Skeletal muscle satellite cell (primary cell): Measurements from ENCODE around the gene DSEL.

Experiments
- H3K27me3 ChIP-seq: 2 replicates; pipeline ENCODE4 v1.7.0; 2013; ENCODE audit warnings: low read length; ENCODE audit not compliant: control insufficient read depth, insufficient read depth
- H3K36me3 ChIP-seq: 2 replicates; pipeline ENCODE4 v1.7.0; 2013; ENCODE audit warnings: mild to moderate bottlenecking, control low read depth, low read length; ENCODE audit not compliant: insufficient read depth
- H3K4me1 ChIP-seq: 2 replicates; pipeline ENCODE4 v1.7.0; 2013; ENCODE audit warnings: low read length; ENCODE audit not compliant: control insufficient read depth, insufficient read depth
- H3K4me2 ChIP-seq: 2 replicates; pipeline ENCODE4 v1.7.0; 2013; ENCODE audit warnings: mild to moderate bottlenecking, low read length
- H3K4me3 ChIP-seq: 2 replicates; pipeline ENCODE4 v1.7.0; 2013; ENCODE audit warnings: low read length
- H3K9ac ChIP-seq: 2 replicates; pipeline ENCODE4 v1.7.0; 2013; ENCODE audit warnings: mild to moderate bottlenecking, low read depth, low read length, moderate library complexity
- H3K9me3 ChIP-seq: replicated peaks from 2 replicates; pipeline ENCODE4 v1.7.0; 2013; ENCODE audit warnings: mild to moderate bottlenecking, control low read depth, low read length

Gene DSEL

DNA sequence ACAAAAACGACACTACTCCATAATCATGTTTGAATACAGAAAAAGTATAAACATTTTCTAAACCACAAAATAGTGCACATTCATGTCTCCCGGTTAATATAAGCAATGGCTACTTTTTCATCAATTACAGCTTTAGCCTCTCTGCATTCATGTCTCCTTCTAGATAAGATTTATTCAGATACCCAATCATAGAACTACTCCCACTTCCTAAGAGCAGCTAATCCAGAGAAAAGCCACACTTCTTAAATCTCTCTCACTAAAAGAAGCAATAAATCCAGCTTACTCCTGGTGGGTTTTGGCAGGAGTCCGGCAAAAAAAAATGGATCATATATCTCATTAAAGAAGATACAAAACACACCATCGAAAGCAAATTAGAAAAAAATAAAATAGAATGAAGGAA, 20.1 kb downstream of the DSEL start:
- no peaks in the 10 kb centered on the region for H3K9me3 ChIP-seq
- peaks cover 9% of the 10 kb centered on the region for H3K4me1 ChIP-seq
- no peak overlapping the region for H3K4me3 ChIP-seq
- H3K9ac ChIP-seq: no peak overlapping the region
- H3K36me3 ChIP-seq: no peaks in the 10 kb centered on the region
- no peak overlapping the region for H3K4me2 ChIP-seq
- H3K27me3 ChIP-seq: no peaks in the 10 kb centered on the region

DNA sequence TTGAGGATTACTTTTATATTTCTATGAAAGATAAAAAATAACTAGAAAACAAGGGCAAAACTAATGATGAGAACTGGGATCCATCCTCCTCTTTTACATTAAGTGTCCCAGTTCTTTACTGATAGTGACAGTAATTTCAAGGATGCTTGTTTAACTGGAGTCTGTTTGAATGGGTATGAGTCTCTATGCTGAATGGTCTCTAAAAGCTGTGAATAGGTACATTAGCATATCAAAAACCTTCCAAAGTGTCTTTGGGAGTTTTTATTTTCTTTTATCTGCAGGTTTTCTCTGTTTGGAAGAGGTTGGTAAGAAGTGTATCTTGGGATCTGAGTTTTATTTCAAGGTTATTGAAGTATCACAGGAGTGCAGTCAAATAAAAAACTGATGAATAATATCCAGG, 30.0 kb downstream of the DSEL start:
- Histone ChIP-seq H3K36me3 (no peaks in the 10 kb centered on the region), H3K4me3 (no peak overlapping the region), H3K4me2 (no peak overlapping the region), H3K27me3 (no peaks in the 10 kb centered on the region), H3K9me3 (no peaks in the 10 kb centered on the region), H3K9ac (no peak overlapping the region), H3K4me1 (peaks cover 14% of the 10 kb centered on the region)

- Histone ChIP-seq H3K9ac (no peak overlapping the region), H3K9me3 (no peaks in the 10 kb centered on the region), H3K4me2 (no peak overlapping the region), H3K4me3 (no peak overlapping the region), H3K27me3 (no peaks in the 10 kb centered on the region), H3K36me3 (no peaks in the 10 kb centered on the region), H3K4me1 (peaks cover 14% of the 10 kb centered on the region)
Observed at GRCh38 chr18:67485655-67486054, 30.9 kb downstream of the DSEL start.

DNA sequence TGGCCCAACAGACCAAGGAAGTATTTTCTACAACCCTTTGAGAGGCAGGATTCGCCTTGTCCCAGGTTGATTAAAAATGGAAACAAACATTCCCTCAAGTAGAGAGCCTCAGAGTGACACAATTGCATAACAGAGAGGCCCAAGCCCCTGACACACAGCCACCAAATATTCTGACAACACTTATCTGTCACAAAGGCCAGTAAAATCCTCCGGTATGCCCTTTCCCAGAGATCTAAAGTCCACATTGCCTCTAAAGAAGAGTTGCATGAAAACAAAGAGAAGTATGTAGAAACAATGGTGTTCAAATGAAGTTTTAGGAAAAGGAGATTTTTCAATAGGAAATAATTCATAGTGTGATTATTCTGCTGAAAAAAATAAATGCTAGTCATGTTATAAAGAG, 32.1 kb downstream of the DSEL start:
- no peaks in the 10 kb centered on the region for H3K9me3 ChIP-seq

DNA sequence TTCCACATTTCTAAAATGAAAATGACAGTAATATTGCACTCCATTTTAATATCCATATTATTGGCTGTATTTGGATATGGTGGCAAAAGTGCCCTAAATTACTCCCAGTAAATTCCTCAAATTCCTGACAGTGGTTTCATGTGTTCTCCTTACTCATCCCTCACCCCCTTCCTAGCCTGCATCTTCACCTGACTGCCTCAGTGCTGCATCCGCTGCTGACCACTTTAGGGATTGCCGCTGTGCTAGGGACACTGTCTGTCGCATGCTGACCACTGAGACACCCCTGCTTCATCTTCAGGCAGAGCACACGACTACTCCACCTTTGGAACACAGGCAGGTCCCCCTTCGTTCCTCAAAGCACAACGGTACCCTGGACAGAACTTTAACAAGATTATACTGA, 32.6 kb downstream of the DSEL start:
- Histone ChIP-seq H3K4me2 (no peak overlapping the region), H3K27me3 (no peaks in the 10 kb centered on the region), H3K9ac (no peak overlapping the region), H3K4me3 (no peak overlapping the region), H3K9me3 (no peaks in the 10 kb centered on the region), H3K36me3 (no peaks in the 10 kb centered on the region), H3K4me1 (peaks cover 14% of the 10 kb centered on the region)

More for the DNA sequence above, 32.1 kb downstream of the DSEL start:
- Histone ChIP-seq H3K4me3 (no peak overlapping the region), H3K4me1 (peaks cover 14% of the 10 kb centered on the region), H3K4me2 (no peak overlapping the region), H3K36me3 (no peaks in the 10 kb centered on the region), H3K9ac (no peak overlapping the region), H3K27me3 (no peaks in the 10 kb centered on the region)

- Histone ChIP-seq H3K4me3 (no peak overlapping the region), H3K4me1 (peaks cover 14% of the 10 kb centered on the region), H3K27me3 (no peaks in the 10 kb centered on the region), H3K9ac (peak overlapping the region; percentile 13), H3K4me2 (peak overlapping the region; percentile 1), H3K9me3 (no peaks in the 10 kb centered on the region), H3K36me3 (no peaks in the 10 kb centered on the region)
Observed at GRCh38 chr18:67483237-67483636, 33.3 kb downstream of the DSEL start.

DNA sequence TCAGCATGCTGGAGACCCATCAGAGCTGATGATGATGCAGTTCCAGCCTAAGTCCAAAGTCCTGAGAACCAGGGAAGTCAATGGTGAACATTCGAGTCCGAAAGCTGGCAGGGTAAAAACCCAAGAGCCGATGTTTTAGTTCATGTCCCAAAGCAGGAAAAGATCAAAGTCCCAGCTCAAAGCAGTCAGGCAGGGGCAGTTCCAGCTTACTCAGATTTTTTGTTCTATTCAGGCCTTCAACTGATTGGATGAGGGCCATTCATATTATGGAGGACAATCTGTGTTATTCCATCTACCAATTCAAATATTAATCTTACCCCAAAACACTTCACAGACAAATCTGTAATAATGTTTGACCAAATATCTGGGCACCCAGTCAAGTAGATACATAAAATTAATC, 38.3 kb downstream of the DSEL start:
- H3K9me3 ChIP-seq: no peaks in the 10 kb centered on the region
- no peak overlapping the region for H3K4me3 ChIP-seq
- no peaks in the 10 kb centered on the region for H3K27me3 ChIP-seq
- no peak overlapping the region for H3K9ac ChIP-seq
- H3K36me3 ChIP-seq: no peaks in the 10 kb centered on the region
- H3K4me1 ChIP-seq: peaks cover 3% of the 10 kb centered on the region
- no peak overlapping the region for H3K4me2 ChIP-seq

DNA sequence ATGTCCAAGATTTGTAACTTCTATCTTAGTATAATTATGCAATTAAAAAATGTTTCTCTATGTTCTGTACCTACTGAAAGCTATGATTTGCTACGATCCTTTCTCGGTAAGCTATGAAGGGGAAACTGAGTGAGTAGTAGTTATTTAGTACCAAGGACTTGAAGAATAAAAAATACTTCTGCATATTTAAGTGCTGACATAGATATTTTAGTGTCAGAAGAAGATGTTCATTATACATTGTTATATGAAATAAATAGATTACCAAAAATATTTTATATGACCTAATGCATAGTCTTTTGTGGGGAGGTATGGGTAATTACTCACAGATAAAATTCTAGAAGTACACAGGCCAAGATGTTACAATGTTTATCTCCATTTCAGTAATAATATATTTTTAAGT, 39.0 kb downstream of the DSEL start:
- Histone ChIP-seq H3K4me3 (no peak overlapping the region), H3K9me3 (no peaks in the 10 kb centered on the region), H3K36me3 (no peaks in the 10 kb centered on the region), H3K4me1 (no peaks in the 10 kb centered on the region), H3K27me3 (no peaks in the 10 kb centered on the region), H3K4me2 (no peak overlapping the region), H3K9ac (no peak overlapping the region)

- no peaks in the 10 kb centered on the region for H3K4me1 ChIP-seq
- no peak overlapping the region for H3K4me3 ChIP-seq
- H3K9me3 ChIP-seq: no peaks in the 10 kb centered on the region
- no peaks in the 10 kb centered on the region for H3K36me3 ChIP-seq
- H3K4me2 ChIP-seq: no peak overlapping the region
- no peaks in the 10 kb centered on the region for H3K27me3 ChIP-seq
- H3K9ac ChIP-seq: no peak overlapping the region
Observed at GRCh38 chr18:67476585-67476984, 39.9 kb downstream of the DSEL start.

GRCh38 chr18:67475673-67476072, 40.8 kb downstream of the DSEL start:
- no peak overlapping the region for H3K4me2 ChIP-seq
- H3K4me1 ChIP-seq: no peaks in the 10 kb centered on the region
- H3K36me3 ChIP-seq: no peaks in the 10 kb centered on the region
- no peaks in the 10 kb centered on the region for H3K9me3 ChIP-seq
- H3K4me3 ChIP-seq: no peak overlapping the region
- no peaks in the 10 kb centered on the region for H3K27me3 ChIP-seq
- no peak overlapping the region for H3K9ac ChIP-seq

DNA sequence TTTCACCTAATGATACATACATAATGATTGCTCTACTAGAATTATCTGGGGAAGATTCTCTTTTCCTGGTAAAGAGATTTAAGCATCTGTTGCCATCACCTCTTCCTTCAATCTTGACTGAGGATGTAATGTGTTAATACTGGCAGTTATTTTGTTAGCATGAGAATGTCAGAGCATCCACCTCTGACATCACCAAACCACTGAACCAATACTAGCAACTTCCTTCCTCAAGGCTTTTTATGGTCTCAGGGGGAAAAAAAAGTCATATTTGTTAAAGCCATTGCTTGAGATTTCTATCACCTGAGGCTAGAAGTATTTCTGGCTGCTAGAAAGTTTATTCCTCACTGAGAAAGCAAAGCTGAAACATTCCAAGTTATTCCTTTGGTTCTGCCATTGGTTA, 48.5 kb downstream of the DSEL start:
- no peaks in the 10 kb centered on the region for H3K4me1 ChIP-seq
- H3K4me2 ChIP-seq: no peak overlapping the region

DNA sequence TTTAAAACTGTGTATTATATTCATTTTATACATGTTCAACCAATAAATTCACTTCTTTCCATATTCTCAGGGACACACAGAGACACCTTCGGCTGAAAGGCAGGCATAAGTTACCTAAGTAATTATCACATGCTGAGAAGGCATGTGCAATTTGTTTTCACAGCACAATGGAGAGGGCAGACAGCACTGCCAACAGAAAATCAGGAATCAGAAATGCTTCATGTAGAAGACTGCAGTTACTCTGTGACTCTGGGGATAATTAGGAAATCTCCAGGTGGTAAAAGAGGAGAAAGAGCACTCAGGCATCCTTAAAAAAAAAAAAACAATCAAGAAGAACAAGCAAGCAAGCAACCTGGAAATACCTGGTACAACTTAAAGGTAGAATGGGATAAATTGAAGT, 49.3 kb downstream of the DSEL start:
- Histone ChIP-seq H3K4me2 (no peak overlapping the region), H3K9ac (no peak overlapping the region), H3K4me1 (no peaks in the 10 kb centered on the region), H3K9me3 (no peaks in the 10 kb centered on the region), H3K36me3 (no peaks in the 10 kb centered on the region), H3K4me3 (no peak overlapping the region), H3K27me3 (no peaks in the 10 kb centered on the region)

More for the DNA sequence above, 48.5 kb downstream of the DSEL start:
- no peak overlapping the region for H3K4me3 ChIP-seq
- no peaks in the 10 kb centered on the region for H3K9me3 ChIP-seq
- H3K27me3 ChIP-seq: no peaks in the 10 kb centered on the region
- no peak overlapping the region for H3K9ac ChIP-seq
- no peaks in the 10 kb centered on the region for H3K36me3 ChIP-seq
